ENCODE data around the gene U2AF2.

Gene U2AF2

GRCh38 chr19:55720214-55720746 lies 65.4 kb downstream of the U2AF2 start:
- no peak for DNase-seq (ENCODE audit: low read depth in 1 of 2, low spot score in 1 of 2)
- in situ Hi-C loops (cut with HindIII; ENCODE audit: low pct_unique_long_range_greater_than_20kb, low sequenced_read_pairs) = no loop called here
- no peak for TF ChIP-seq JUND (IDR thresholded peaks at IDR 0.05; ENCODE audit: low read depth)

DNA sequence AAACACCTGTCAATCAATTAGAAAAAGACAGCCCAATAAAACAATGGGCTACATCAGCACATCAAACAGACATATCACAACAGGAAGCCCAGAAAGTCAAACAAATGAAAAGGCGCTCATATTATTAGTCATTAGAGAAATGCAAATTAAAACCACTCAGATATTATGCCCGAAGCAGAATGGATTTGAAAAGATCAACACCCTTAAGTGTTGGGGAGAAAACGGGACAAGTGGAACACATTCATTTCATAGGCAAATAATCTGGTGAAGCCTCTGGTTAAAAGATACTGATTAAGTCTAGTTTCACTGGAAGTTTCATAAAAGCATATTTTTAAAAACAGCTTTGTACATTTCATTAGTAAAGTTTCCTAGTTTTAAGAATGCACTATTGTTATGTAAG lies 66.0 kb downstream of the U2AF2 start:
- no peak for TF ChIP-seq JUND (IDR thresholded peaks at IDR 0.05; ENCODE audit: low read depth)
- in situ Hi-C loops (cut with HindIII; ENCODE audit: low pct_unique_long_range_greater_than_20kb, low sequenced_read_pairs) = no loop called here
- DNase-seq (ENCODE audit: low read depth in 1 of 2, low spot score in 1 of 2) = no peak

DNA sequence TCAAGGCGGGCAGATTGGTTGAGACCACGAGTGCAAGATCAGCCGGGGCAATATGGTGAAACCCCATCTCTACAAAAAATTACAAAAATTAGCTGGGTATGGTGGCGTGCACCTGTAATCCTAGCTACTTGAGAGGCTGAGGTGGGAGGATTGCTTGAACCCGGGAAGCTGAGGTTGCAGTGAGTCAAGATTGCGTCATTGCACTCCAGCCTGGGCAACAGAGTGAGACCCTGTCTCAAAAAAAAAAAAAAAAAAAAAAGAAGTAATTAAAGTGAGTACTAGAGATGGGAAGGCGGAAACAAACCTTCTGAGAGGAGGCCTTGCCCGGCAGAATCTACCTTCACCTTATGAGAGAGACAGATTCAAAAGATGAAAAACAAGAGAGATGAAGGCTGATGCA lies 68.7 kb downstream of the U2AF2 start:
- in situ Hi-C loops (cut with HindIII; ENCODE audit: low pct_unique_long_range_greater_than_20kb, low sequenced_read_pairs) = no loop called here
- TF ChIP-seq JUND (IDR thresholded peaks at IDR 0.05; ENCODE audit: low read depth) = no peak
- no peak for DNase-seq (ENCODE audit: low read depth in 1 of 2, low spot score in 1 of 2)

Data from T47D (cell line).